ENCODE results near the gene UBAC2. TPM values are rescaled to one million over a fixed set of nuclear protein-coding genes. Genes with fewer than 3 reads are reported as not detected.
"Not testable (repeated sequence)": the region's sequence is repeated elsewhere in the genome, so short reads cannot be mapped to it uniquely, and the experiment has no call there.

Gene UBAC2
- total RNA-seq, 2 experiments from 2014 or later: 26.8 to 28.5 TPM

GRCh38 chr13:99208845-99209527 lies 8.3 kb downstream of the UBAC2 start:
- no peak overlapping the region for H2AFZ ChIP-seq (ENCODE audit: low read length)
- no peak for DNase-seq (ENCODE audit: low spot score)
- no TSS peak for BruUV-seq (replicated peaks)
- H3K4me3 ChIP-seq (ENCODE audit: low read depth, low read length, poor library complexity, severe bottlenecking): no peak overlapping the region
- H3K9me3 ChIP-seq (ENCODE audit: low read length): no peaks in the 10 kb centered on the region
- H3K79me2 ChIP-seq (ENCODE audit: insufficient read depth, low read depth, low read length): peaks cover 82% of the 10 kb centered on the region
- intact Hi-C loops (cut with micrococcal nuclease; ENCODE audit: unreplicated experiment): no loop called here
- peaks cover 28% of the 10 kb centered on the region for H3K36me3 ChIP-seq (ENCODE audit: insufficient read depth, low read length)
- POLR2A ChIA-PET: interaction anchor here (1.4 kb wide), 1 partner anchor 19 kb away, joined by 5 read pairs; no protein-coding TSS in a partner anchor
- peaks cover 49% of the 10 kb centered on the region for H3K4me1 ChIP-seq (ENCODE audit: insufficient read depth, low read length, poor library complexity, severe bottlenecking)
- H3K27ac ChIP-seq (ENCODE audit: low read depth, low read length, poor library complexity, severe bottlenecking): no peak overlapping the region
- CTCF ChIA-PET (ENCODE audit: unreplicated experiment): no interaction called here
- H3K4me2 ChIP-seq (ENCODE audit: low read length): no peak overlapping the region
- H3K9me2 ChIP-seq (ENCODE audit: insufficient read depth, low read length): no peaks in the 10 kb centered on the region
- H4K20me1 ChIP-seq (ENCODE audit: insufficient read depth, low read length): peaks cover 28% of the 10 kb centered on the region
- TF ChIP-seq EZH2phosphoT487 (IDR thresholded peaks at IDR 0.05; ENCODE audit: borderline replicate concordance, low read depth, low read length) (no peak), CTCF (conservative IDR thresholded peaks at IDR 0.05; ENCODE audit: low read length) (no peak)

- intact Hi-C loops (cut with micrococcal nuclease; ENCODE audit: unreplicated experiment); H3K4me2 ChIP-seq (ENCODE audit: low read length); H3K9me2 ChIP-seq (ENCODE audit: insufficient read depth, low read length); H2AFZ ChIP-seq (ENCODE audit: low read length); DNase-seq (ENCODE audit: low spot score); CTCF ChIA-PET (ENCODE audit: unreplicated experiment); POLR2A ChIA-PET; H3K9me3 ChIP-seq (ENCODE audit: low read length); H3K27ac ChIP-seq (ENCODE audit: low read depth, low read length, poor library complexity, severe bottlenecking); H3K4me3 ChIP-seq (ENCODE audit: low read depth, low read length, poor library complexity, severe bottlenecking); BruUV-seq (replicated peaks): not testable (repeated sequence)
- H3K4me1 ChIP-seq (ENCODE audit: insufficient read depth, low read length, poor library complexity, severe bottlenecking): peaks cover 45% of the 10 kb centered on the region
- peaks cover 30% of the 10 kb centered on the region for H4K20me1 ChIP-seq (ENCODE audit: insufficient read depth, low read length)
- peaks cover 32% of the 10 kb centered on the region for H3K36me3 ChIP-seq (ENCODE audit: insufficient read depth, low read length)
- H3K79me2 ChIP-seq (ENCODE audit: insufficient read depth, low read depth, low read length): peaks cover 76% of the 10 kb centered on the region
Observed at GRCh38 chr13:99210627-99211026, 10.0 kb downstream of the UBAC2 start.

- H2AFZ ChIP-seq (ENCODE audit: low read length): no peak overlapping the region
- POLR2A ChIA-PET: no interaction called here
- peaks cover 26% of the 10 kb centered on the region for H4K20me1 ChIP-seq (ENCODE audit: insufficient read depth, low read length)
- BruUV-seq (replicated peaks): no TSS peak
- no peak overlapping the region for H3K27ac ChIP-seq (ENCODE audit: low read depth, low read length, poor library complexity, severe bottlenecking)
- no peak for DNase-seq (ENCODE audit: low spot score)
- H3K9me3 ChIP-seq (ENCODE audit: low read length): no peaks in the 10 kb centered on the region
- no peak for TF ChIP-seq EZH2phosphoT487 (IDR thresholded peaks at IDR 0.05; ENCODE audit: borderline replicate concordance, low read depth, low read length)
- TF ChIP-seq CTCF (conservative IDR thresholded peaks at IDR 0.05; ENCODE audit: low read length): no peak
- H3K79me2 ChIP-seq (ENCODE audit: insufficient read depth, low read depth, low read length): peaks cover 73% of the 10 kb centered on the region
- H3K4me3 ChIP-seq (ENCODE audit: low read depth, low read length, poor library complexity, severe bottlenecking): no peak overlapping the region
- peaks cover 26% of the 10 kb centered on the region for H3K36me3 ChIP-seq (ENCODE audit: insufficient read depth, low read length)
- H3K4me1 ChIP-seq (ENCODE audit: insufficient read depth, low read length, poor library complexity, severe bottlenecking): peaks cover 36% of the 10 kb centered on the region
- intact Hi-C loops (cut with micrococcal nuclease; ENCODE audit: unreplicated experiment): no loop called here
- no peak overlapping the region for H3K4me2 ChIP-seq (ENCODE audit: low read length)
- no peaks in the 10 kb centered on the region for H3K9me2 ChIP-seq (ENCODE audit: insufficient read depth, low read length)
- CTCF ChIA-PET (ENCODE audit: unreplicated experiment): no interaction called here
Observed at GRCh38 chr13:99211421-99212035, 10.9 kb downstream of the UBAC2 start.

Measured in OCI-LY7 (cell line).